IMR-90 (cell line): ENCODE measurements around the gene COL5A1. TPM values are rescaled to one million over a fixed set of nuclear protein-coding genes. Genes with fewer than 3 reads are reported as not detected.

Source experiments
- ATAC-seq: fragments of 200-7000 bp; cut with Tn5 transposase; 2 replicates; pipeline ENCODE4 v1.9.1; 2020; ENCODE audit warnings: low read depth, mild to moderate bottlenecking, moderate library complexity
- BruUV-seq: library from RNA; stranded (reverse); fragments of 400-500 nt; replicated peaks from 2 replicates; lab custom pipeline; 2021; lab: Mats Ljungman, UMichigan
- CTCF ChIA-PET: fragments of 300-600 bp; formaldehyde crosslinking; extraction: SDS; loops from one replicate; lab custom pipeline; 2021; ENCODE audit warnings: antibody characterized with exemption; lab: Yijun Ruan, JAX
- POLR2A ChIA-PET: fragments of 300-600 bp; sonication (Branson Sonifier 250); formaldehyde crosslinking; loops from one replicate; lab custom pipeline; 2022; ENCODE audit warnings: antibody characterized with exemption; ENCODE audit not compliant: unreplicated experiment; lab: Charles Lee
- DNase-seq: peaks from one replicate; pipeline ENCODE4 v3.0.0; 2013
- H2AFZ ChIP-seq: replicated peaks from 2 replicates; pipeline ENCODE3; 2013; ENCODE audit warnings: low read length, mild to moderate bottlenecking; ENCODE audit not compliant: poor library complexity
- H2AK5ac ChIP-seq: 2 replicates; pipeline ENCODE4 v1.6.1; 2013; ENCODE audit warnings: low read depth, low read length, inconsistent platforms
- H2AK9ac ChIP-seq: replicated peaks from 2 replicates; pipeline ENCODE3; 2013; ENCODE audit warnings: mild to moderate bottlenecking, low read depth, low read length, moderate library complexity; ENCODE audit not compliant: poor library complexity
- H2BK120ac ChIP-seq: 2 replicates; pipeline ENCODE4 v1.6.1; 2013; ENCODE audit warnings: low read depth, low read length, inconsistent platforms
- H2BK15ac ChIP-seq: 3 replicates; pipeline ENCODE4 v1.6.1; 2013; ENCODE audit warnings: low read depth, low read length, inconsistent platforms
- H2BK20ac ChIP-seq: 2 replicates; pipeline ENCODE4 v1.6.1; 2013; ENCODE audit warnings: low read depth, mild to moderate bottlenecking, inconsistent platforms, low read length, moderate library complexity
- H2BK5ac ChIP-seq: 2 replicates; pipeline ENCODE4 v1.6.1; 2013; ENCODE audit warnings: mild to moderate bottlenecking, low read depth, low read length, inconsistent platforms; ENCODE audit not compliant: poor library complexity, severe bottlenecking
- H3K14ac ChIP-seq: replicated peaks from 2 replicates; pipeline ENCODE4 v1.6.1; 2013; ENCODE audit warnings: low read depth, low read length, inconsistent platforms
- H3K18ac ChIP-seq: 2 replicates; pipeline ENCODE4 v1.6.1; 2013; ENCODE audit warnings: low read depth, low read length, control low read depth
- H3K23ac ChIP-seq: 2 replicates; pipeline ENCODE4 v1.6.1; 2013; ENCODE audit warnings: low read depth, low read length, inconsistent platforms
- H3K27ac ChIP-seq: 2 replicates; pipeline ENCODE4 v1.5.1; 2013; ENCODE audit warnings: mild to moderate bottlenecking, control low read depth, low read length; ENCODE audit not compliant: insufficient read depth
- H3K27me3 ChIP-seq: 2 replicates; pipeline ENCODE4 v1.6.1; 2013; ENCODE audit warnings: low read length; ENCODE audit not compliant: control insufficient read depth, insufficient read depth
- H3K36me3 ChIP-seq: 2 replicates; pipeline ENCODE4 v1.6.1; 2013; ENCODE audit warnings: low read length, mixed read lengths; ENCODE audit not compliant: control insufficient read depth, insufficient read depth
- H3K4ac ChIP-seq: 2 replicates; pipeline ENCODE4 v1.6.1; 2013; ENCODE audit warnings: low read depth, low read length, inconsistent platforms
- H3K4me1 ChIP-seq: 2 replicates; pipeline ENCODE4 v1.6.1; 2013; ENCODE audit warnings: low read length, mixed read lengths; ENCODE audit not compliant: control insufficient read depth, insufficient read depth
- H3K4me2 ChIP-seq: 2 replicates; pipeline ENCODE4 v1.6.1; 2013; ENCODE audit warnings: low read depth, mild to moderate bottlenecking, control low read depth, low read length, moderate library complexity
- H3K4me3 ChIP-seq: 2 replicates; pipeline ENCODE4 v1.5.1; 2013; ENCODE audit warnings: low read depth, mild to moderate bottlenecking, control low read depth, low read length, moderate library complexity; ENCODE audit not compliant: insufficient read depth
- H3K56ac ChIP-seq: 2 replicates; pipeline ENCODE4 v1.6.1; 2013; ENCODE audit warnings: low read length, inconsistent platforms; ENCODE audit not compliant: insufficient read depth; ENCODE audit errors: extremely low read depth
- H3K79me1 ChIP-seq, 2 experiments: 2 replicates each; pipeline ENCODE4 v1.6.1; 2013; ENCODE audit warnings: low read length in 2 of 2, inconsistent platforms in 1 of 2, low read depth in 1 of 2
- H3K9ac ChIP-seq: 2 replicates; pipeline ENCODE4 v1.6.1; 2013; ENCODE audit warnings: low read depth, low read length, control low read depth
- H3K9me1 ChIP-seq: 2 replicates; pipeline ENCODE4 v1.6.1; 2013; ENCODE audit warnings: low read length, inconsistent platforms; ENCODE audit not compliant: insufficient read depth
- H3K9me3 ChIP-seq: 2 replicates; pipeline ENCODE4 v1.6.1; 2013; ENCODE audit warnings: low read length; ENCODE audit not compliant: control insufficient read depth, insufficient read depth
- H4K20me1 ChIP-seq: 2 replicates; pipeline ENCODE4 v1.6.1; 2013; ENCODE audit warnings: low read length, inconsistent platforms; ENCODE audit not compliant: insufficient read depth
- H4K5ac ChIP-seq: 2 replicates; pipeline ENCODE4 v1.6.1; 2013; ENCODE audit warnings: mild to moderate bottlenecking, low read depth, low read length, control low read depth
- H4K8ac ChIP-seq, 2 experiments: 2 replicates each; pipeline ENCODE4 v1.6.1; 2013; ENCODE audit warnings: low read depth in 2 of 2, low read length in 2 of 2, control low read depth in 1 of 2, inconsistent platforms in 1 of 2
- H4K91ac ChIP-seq: 2 replicates; pipeline ENCODE4 v1.6.1; 2013; ENCODE audit warnings: low read depth, low read length, inconsistent platforms; ENCODE audit not compliant: insufficient read depth
- BHLHE40 ChIP-seq: fragments of 150-350 bp; IDR thresholded peaks from 2 replicates; pipeline ENCODE4 v1.6.1; 2016; ENCODE audit warnings: mild to moderate bottlenecking, low read depth, low read length
- CEBPB ChIP-seq: IDR thresholded peaks from 2 replicates; pipeline ENCODE4 v1.6.1; 2012; ENCODE audit warnings: low read depth, low read length, improper control_type of control experiment
- CHD1 ChIP-seq: IDR thresholded peaks from 2 replicates; pipeline ENCODE4 v1.6.1; 2012; ENCODE audit warnings: low read depth, low read length, improper control_type of control experiment
- CTCF ChIP-seq: conservative IDR thresholded peaks from 2 replicates; pipeline ENCODE4 v1.5.1; 2012; ENCODE audit warnings: mild to moderate bottlenecking, low read depth, low read length, improper control_type of control experiment
- ELK1 ChIP-seq: fragments of 150-350 bp; IDR thresholded peaks from 2 replicates; pipeline ENCODE4 v1.6.1; 2016; ENCODE audit warnings: low read depth, mild to moderate bottlenecking, low read length, moderate library complexity, borderline replicate concordance
- FOS ChIP-seq: fragments of 150-350 bp; IDR thresholded peaks from 2 replicates; pipeline ENCODE4 v1.6.1; 2016; ENCODE audit warnings: low read depth, low read length
- MAFK ChIP-seq: IDR thresholded peaks from 2 replicates; pipeline ENCODE4 v1.6.1; 2012; ENCODE audit warnings: low read depth, low read length, improper control_type of control experiment
- MAZ ChIP-seq: IDR thresholded peaks from 2 replicates; pipeline ENCODE4 v1.6.1; 2012; ENCODE audit warnings: low read depth, mild to moderate bottlenecking, low read length, improper control_type of control experiment, moderate library complexity, borderline replicate concordance
- MXI1 ChIP-seq: IDR thresholded peaks from 2 replicates; pipeline ENCODE4 v1.6.1; 2012; ENCODE audit warnings: low read depth, mild to moderate bottlenecking, low read length, moderate library complexity, borderline replicate concordance
- NFE2L2 ChIP-seq: fragments of 150-350 bp; IDR thresholded peaks from 2 replicates; pipeline ENCODE4 v1.6.1; 2016; ENCODE audit warnings: low read depth, mild to moderate bottlenecking, low read length
- POLR2A ChIP-seq: IDR thresholded peaks from 2 replicates; pipeline ENCODE4 v1.6.1; 2012; ENCODE audit warnings: mild to moderate bottlenecking, low read depth, low read length
- RAD21 ChIP-seq: IDR thresholded peaks from 2 replicates; pipeline ENCODE4 v1.6.1; 2012; ENCODE audit warnings: low read length, improper control_type of control experiment
- RCOR1 ChIP-seq: IDR thresholded peaks from 2 replicates; pipeline ENCODE4 v1.6.1; 2012; ENCODE audit warnings: mild to moderate bottlenecking, low read length, improper control_type of control experiment; ENCODE audit not compliant: insufficient replicate concordance
- RFX5 ChIP-seq: IDR thresholded peaks from 2 replicates; pipeline ENCODE4 v1.8.0; 2012; ENCODE audit warnings: low read depth, mild to moderate bottlenecking, low read length, moderate library complexity
- SMC3 ChIP-seq: fragments of 150-350 bp; IDR thresholded peaks from 2 replicates; pipeline ENCODE4 v1.6.1; 2016; ENCODE audit warnings: low read depth, mild to moderate bottlenecking, antibody characterized with exemption, low read length, moderate library complexity
- USF2 ChIP-seq: fragments of 150-350 bp; IDR thresholded peaks from 2 replicates; pipeline ENCODE4 v1.6.1; 2017; ENCODE audit warnings: mild to moderate bottlenecking, antibody characterized with exemption, low read length, low read depth
- WGBS, 2 experiments: methylation state at CpG; one replicate each; pipeline versions ENCODE4 v1.1.5 to v1.1.7; 2013; ENCODE audit warnings: missing lambda C conversion rate in 2 of 2; ENCODE audit not compliant: insufficient read length in 1 of 2; ENCODE audit errors: extremely low coverage in 2 of 2; 5-methylcytosine and 5-hydroxymethylcytosine counted together
- dilution Hi-C: fragments of 300-500 bp; cut with HindIII; formaldehyde crosslinking; loops from one replicate; pipeline ENCODE4 v1.14.3; 2018; ENCODE audit warnings: low sequenced_read_pairs; ENCODE audit not compliant: unreplicated experiment
- in situ Hi-C: fragments of 300-500 bp; cut with MboI; formaldehyde crosslinking; loops from 3 replicates; pipeline ENCODE4 v1.14.3; 2019; ENCODE audit warnings: low sequenced_read_pairs, inconsistent platforms, mixed read lengths
- intact Hi-C: fragments of 100-400 bp; cut with micrococcal nuclease; formaldehyde crosslinking; loops from 2 replicates; pipeline ENCODE4 v1.10.0; 2022
- polyA plus RNA-seq, 3 experiments: library from polyadenylated mRNA; depleted of rRNA; stranded (reverse); fragments of >200 nt; gene quantifications; 2 replicates each; pipeline ENCODE4 v1.2.3, GENCODE V29; 2012; ENCODE audit warnings: low replicate concordance in 1 of 3
- total RNA-seq: library from RNA; depleted of rRNA; stranded (reverse); fragments of >200 nt; gene quantifications from 2 replicates; pipeline ENCODE4 v1.2.3, GENCODE V29; 2012

Gene COL5A1
- total and polyA plus RNA-seq, 2 of the 4 experiments (the other 2 are of a cell fraction) = 19.2 to 173 TPM

GRCh38 chr9:134847138-134847537 lies 205.5 kb downstream of the COL5A1 start:
- Histone ChIP-seq H2AFZ (peak overlapping the region; percentile 33), H3K56ac (no peak overlapping the region), H3K9me1 (peaks cover 8% of the 10 kb centered on the region; the same call in 1 of the 2 replicates), H3K27me3 (no peaks in the 10 kb centered on the region), H2AK5ac (no peak overlapping the region), H2BK15ac (no peak overlapping the region), H3K14ac (no peak overlapping the region), H4K8ac (no peak overlapping the region), H4K91ac (no peak overlapping the region), H4K20me1 (peaks cover 13% of the 10 kb centered on the region; the same call in 1 of the 2 replicates), H3K79me1 (0 out of 4 replicates have a peak, but pooled peaks cover 0 to 4% of the 10 kb centered on the region in 2 experiments), H3K9ac (no peak overlapping the region), H2BK5ac (peak overlapping the region; percentile 61), H3K4me1 (no peaks in the 10 kb centered on the region), H3K18ac (no peak overlapping the region), H3K23ac (no peak overlapping the region), H3K27ac (no peak overlapping the region), H3K36me3 (peaks cover 35% of the 10 kb centered on the region), H3K4ac (no peak overlapping the region), H3K9me3 (peaks cover 11% of the 10 kb centered on the region), H4K5ac (no peak overlapping the region), H2BK20ac (no peak overlapping the region), H3K4me2 (no peak overlapping the region), H2AK9ac (no peak overlapping the region), H3K4me3 (no peak overlapping the region), H2BK120ac (no peak overlapping the region)
- ChIA-PET CTCF (no interaction called here), POLR2A (no interaction called here)
- in situ Hi-C loops = no loop called here
- BruUV-seq = no TSS peak
- ATAC-seq = no peak
- intact Hi-C loops = no loop called here
- dilution Hi-C loops = no loop called here
- TF ChIP-seq MXI1 = no peak
- TF ChIP-seq MAZ = no peak
- no peak for TF ChIP-seq USF2
- TF ChIP-seq NFE2L2 = no peak
- no peak for TF ChIP-seq POLR2A
- no peak for TF ChIP-seq FOS
- no peak for TF ChIP-seq RAD21
- TF ChIP-seq SMC3 = no peak
- no peak for TF ChIP-seq RFX5
- TF ChIP-seq CEBPB = no peak
- TF ChIP-seq BHLHE40 = no peak
- TF ChIP-seq RCOR1 = no peak
- TF ChIP-seq ELK1 = no peak
- no peak for TF ChIP-seq MAFK
- no peak for TF ChIP-seq CHD1
- TF ChIP-seq CTCF = no peak
- 90% methylated on average over 1 of the region's 3 CpGs; no CpG with 5 or more reads in 1 of the 2 experiments for WGBS, 2 experiments
- no peak for DNase-seq
